Measurements from ENCODE around the gene GRIP2.
A peak's percentile ranks its signal among the peaks of the same experiment; 100 is the strongest.
"Not testable (repeated sequence)": the region's sequence is repeated elsewhere in the genome, so short reads cannot be mapped to it uniquely, and the experiment has no call there.

GRIP2 gene

GRCh38 chr3:14519406-14519805 lies 20.7 kb downstream of the GRIP2 start:
- no peak for DNase-seq

GRCh38 chr3:14518893-14519292 lies 21.2 kb downstream of the GRIP2 start:
- DNase-seq, result no peak

GRCh38 chr3:14518432-14518802 lies 21.7 kb downstream of the GRIP2 start:
- DNase-seq, result no peak

- DNase-seq, result no peak
Observed at GRCh38 chr3:14517601-14518431, 22.3 kb downstream of the GRIP2 start.

- DNase-seq, result no peak
Observed at GRCh38 chr3:14516738-14517345, 23.3 kb downstream of the GRIP2 start.

- DNase-seq, result not testable (repeated sequence)
Observed at GRCh38 chr3:14515526-14515925, 24.6 kb downstream of the GRIP2 start.

GRCh38 chr3:14514323-14514720 lies 25.8 kb downstream of the GRIP2 start:
- no peak for DNase-seq

GRCh38 chr3:14513566-14514322 lies 26.4 kb downstream of the GRIP2 start:
- no peak for DNase-seq

- DNase-seq, result no peak
Observed at GRCh38 chr3:14512942-14513327, 27.2 kb downstream of the GRIP2 start.

GRCh38 chr3:14512281-14512941 lies 27.7 kb downstream of the GRIP2 start:
- no peak for DNase-seq

- peak in 1 of 3 experiments; percentile 54 for DNase-seq
Observed at GRCh38 chr3:14511623-14512280, 28.4 kb downstream of the GRIP2 start.

GRCh38 chr3:14510838-14511622 lies 29.1 kb downstream of the GRIP2 start:
- DNase-seq, result no peak

GRCh38 chr3:14509796-14510100 lies 30.4 kb downstream of the GRIP2 start:
- DNase-seq, result no peak

GRCh38 chr3:14508966-14509795 lies 31.0 kb downstream of the GRIP2 start:
- DNase-seq, result peak in 2 of 3 experiments; percentile 12 to 58

GRCh38 chr3:14508505-14508819 lies 31.7 kb downstream of the GRIP2 start:
- DNase-seq, result no peak

- no peak for DNase-seq
Observed at GRCh38 chr3:14507757-14508504, 32.2 kb downstream of the GRIP2 start.

- DNase-seq, result peak in 1 of 3 experiments; percentile 4
Observed at GRCh38 chr3:14507305-14507741, 32.8 kb downstream of the GRIP2 start.

- no peak for DNase-seq
Observed at GRCh38 chr3:14506626-14507304, 33.4 kb downstream of the GRIP2 start.

- DNase-seq, result no peak
Observed at GRCh38 chr3:14505803-14506500, 34.2 kb downstream of the GRIP2 start.

All from NCI-H1417 (cell line).